GF-D8 (cell line): ENCODE measurements around the gene ALG12.

Experiments used
- DNase-seq: peaks from one replicate; lab custom pipeline; 2025; lab: John Stamatoyannopoulos, UW

Gene ALG12

GRCh38 chr22:49957826-49958365 is 39.7 kb upstream of the ALG12 start:
- no peak for DNase-seq

GRCh38 chr22:49956914-49957825 is 38.9 kb upstream of the ALG12 start:
- DNase-seq = no peak

- DNase-seq = no peak
Observed at GRCh38 chr22:49956418-49956770, 38.2 kb upstream of the ALG12 start.

GRCh38 chr22:49955581-49956417 is 37.6 kb upstream of the ALG12 start:
- no peak for DNase-seq

GRCh38 chr22:49954991-49955580 is 36.8 kb upstream of the ALG12 start:
- no peak for DNase-seq

- no peak for DNase-seq
Observed at GRCh38 chr22:49954354-49954753, 36.1 kb upstream of the ALG12 start.

- no peak for DNase-seq
Observed at GRCh38 chr22:49953680-49954344, 35.6 kb upstream of the ALG12 start.

- DNase-seq = no peak
Observed at GRCh38 chr22:49953027-49953679, 34.9 kb upstream of the ALG12 start.

GRCh38 chr22:49951986-49952896 is 34.0 kb upstream of the ALG12 start:
- no peak for DNase-seq

GRCh38 chr22:49951678-49951985 is 33.4 kb upstream of the ALG12 start:
- no peak for DNase-seq

GRCh38 chr22:49951000-49951677 is 32.9 kb upstream of the ALG12 start:
- no peak for DNase-seq

- no peak for DNase-seq
Observed at GRCh38 chr22:49950396-49950994, 32.3 kb upstream of the ALG12 start.

- DNase-seq = no peak
Observed at GRCh38 chr22:49949914-49950292, 31.7 kb upstream of the ALG12 start.

GRCh38 chr22:49948958-49949913 is 31.0 kb upstream of the ALG12 start:
- no peak for DNase-seq

GRCh38 chr22:49948116-49948957 is 30.1 kb upstream of the ALG12 start:
- DNase-seq = no peak

- no peak for DNase-seq
Observed at GRCh38 chr22:49947296-49947622, 29.0 kb upstream of the ALG12 start.

- no peak for DNase-seq
Observed at GRCh38 chr22:49946612-49947295, 28.5 kb upstream of the ALG12 start.
